ENCODE measurements around the gene RAMP2.

RAMP2 gene

DNA sequence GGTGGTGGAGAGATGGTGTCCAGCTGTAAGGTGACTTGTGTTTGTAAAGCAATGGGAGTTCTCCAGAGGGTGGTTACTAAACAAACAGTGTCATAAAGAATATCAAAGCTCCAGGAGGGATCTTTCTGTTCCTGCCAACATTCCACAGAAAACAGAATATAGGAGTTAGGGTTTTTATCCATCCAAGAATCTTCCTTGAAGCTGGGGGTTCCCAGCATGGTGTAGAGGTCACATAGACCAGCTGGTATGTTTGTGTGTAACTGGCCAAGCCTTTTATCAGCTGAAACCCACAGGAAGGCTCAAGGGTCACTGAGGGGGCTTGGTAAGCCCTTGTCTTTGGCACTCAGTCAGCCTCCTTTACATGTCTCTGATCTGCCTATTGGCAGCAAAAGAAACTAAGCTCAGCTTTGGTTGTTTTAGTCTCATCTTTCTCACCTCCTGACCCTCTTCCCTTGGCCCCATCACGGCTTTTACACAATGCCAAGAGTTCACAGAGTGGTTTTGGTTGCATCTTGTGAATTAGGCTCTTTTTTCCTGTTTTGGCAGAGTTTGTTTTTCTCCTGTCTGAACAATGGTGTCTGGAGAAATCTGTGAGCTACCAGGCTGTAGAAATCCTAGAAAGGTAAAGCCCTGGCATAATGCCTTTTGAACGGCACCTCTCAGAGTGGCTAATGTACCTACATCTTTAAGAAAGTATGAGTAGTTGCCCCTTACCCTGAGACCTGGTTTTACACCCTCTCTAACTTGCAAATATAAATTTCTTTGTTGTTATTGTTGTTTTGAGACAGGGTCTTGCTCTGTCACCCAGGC, 42.3 kb downstream of the RAMP2 start:
- in situ Hi-C loops (cut with HindIII; ENCODE audit: low pct_unique_long_range_greater_than_20kb, low sequenced_read_pairs): no loop called here
- DNase-seq (ENCODE audit: low read depth in 1 of 2, low spot score in 1 of 2): peak in 1 of 2 experiments; percentile 58
- no peak for TF ChIP-seq JUND (IDR thresholded peaks at IDR 0.05; ENCODE audit: low read depth)

DNA sequence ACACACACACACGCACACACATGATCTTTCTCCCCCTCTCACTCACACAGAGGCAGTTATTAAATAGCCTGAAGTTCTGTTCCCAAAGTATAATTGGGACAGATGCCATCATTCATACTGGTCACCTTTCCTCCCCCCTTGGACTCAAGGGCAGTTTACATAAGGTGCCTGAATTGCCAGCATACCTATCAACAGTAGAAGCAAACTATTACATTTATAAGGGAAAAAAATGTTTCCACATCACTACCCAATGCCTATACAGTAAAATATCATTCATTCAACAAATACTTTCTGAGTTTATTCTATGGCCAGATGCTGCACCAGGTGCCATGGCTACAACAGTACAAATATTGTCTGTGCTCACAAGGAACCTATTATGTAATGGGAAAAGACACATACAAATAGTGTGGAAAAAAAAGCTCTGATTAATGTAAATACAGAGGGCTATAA, 43.9 kb downstream of the RAMP2 start:
- TF ChIP-seq JUND (IDR thresholded peaks at IDR 0.05; ENCODE audit: low read depth): no peak
- peak; percentile 48 to 97 for DNase-seq (ENCODE audit: low read depth in 1 of 2, low spot score in 1 of 2)
- in situ Hi-C loops (cut with HindIII; ENCODE audit: low pct_unique_long_range_greater_than_20kb, low sequenced_read_pairs): no loop called here

DNA sequence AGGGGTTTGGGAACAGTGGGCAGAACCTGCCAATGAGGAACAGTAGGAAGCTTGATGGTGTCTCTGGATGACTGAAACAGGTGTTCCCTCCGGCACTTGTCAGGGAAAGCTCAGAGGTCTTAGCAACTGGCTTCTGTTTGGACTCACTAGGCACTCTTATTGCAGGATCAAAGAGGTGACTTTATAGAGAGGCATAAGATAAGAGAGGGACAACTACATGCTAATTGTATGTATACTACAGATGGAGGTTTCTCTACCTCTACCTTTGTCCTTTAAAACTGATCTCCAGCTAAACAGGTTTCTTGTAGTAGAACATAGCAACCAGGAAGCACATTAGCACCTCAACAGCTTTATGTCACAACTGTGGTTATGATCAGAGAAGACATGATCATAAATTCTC, 45.2 kb downstream of the RAMP2 start:
- no peak for TF ChIP-seq JUND (IDR thresholded peaks at IDR 0.05; ENCODE audit: low read depth)
- in situ Hi-C loops (cut with HindIII; ENCODE audit: low pct_unique_long_range_greater_than_20kb, low sequenced_read_pairs): no loop called here
- DNase-seq (ENCODE audit: low read depth in 1 of 2, low spot score in 1 of 2): peak in 1 of 2 experiments; percentile 32

DNA sequence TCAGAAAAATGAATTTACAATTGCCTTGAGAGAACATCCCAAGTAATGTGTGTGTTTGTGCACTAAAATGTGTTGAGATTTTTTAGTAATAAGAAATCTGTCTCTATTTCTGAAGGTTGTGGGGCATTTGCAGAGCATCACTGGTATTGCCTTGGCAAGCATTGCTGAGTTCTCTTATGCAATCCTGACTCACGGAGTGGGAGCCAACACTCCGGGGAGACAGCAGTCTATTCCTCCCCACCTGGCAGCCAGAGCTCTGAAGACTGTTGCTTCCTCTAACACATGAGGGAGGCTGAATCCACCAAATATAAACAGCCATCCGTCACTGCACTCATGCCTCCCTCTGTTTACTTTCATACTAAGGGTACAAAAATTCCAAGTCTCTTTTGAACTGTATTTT, 48.2 kb downstream of the RAMP2 start:
- no peak for DNase-seq (ENCODE audit: low read depth in 1 of 2, low spot score in 1 of 2)
- in situ Hi-C loops (cut with HindIII; ENCODE audit: low pct_unique_long_range_greater_than_20kb, low sequenced_read_pairs): no loop called here
- no peak for TF ChIP-seq JUND (IDR thresholded peaks at IDR 0.05; ENCODE audit: low read depth)
